Measurements from ENCODE around the gene TMEM130. TPM values are rescaled to one million over a fixed set of nuclear protein-coding genes. Genes with fewer than 3 reads are reported as not detected.
A peak's percentile ranks its signal among the peaks of the same experiment; 100 is the strongest.

TMEM130 gene
- 10 to 100 TPM in 1 of 2 donors, under 1 TPM in 1; 0.36 to 83.6 TPM for total RNA-seq

- no peak for DNase-seq (ENCODE audit: low spot score)
- peak within 1 kb of the TSS; percentile 23 to 32 for H3K4me3 ChIP-seq
- no peak within 1 kb of the TSS for H3K27ac ChIP-seq
- H3K27me3 ChIP-seq (replicated peaks; ENCODE audit: insufficient read depth) = no peaks in the 10 kb centered on the region
- TF ChIP-seq POLR2AphosphoS5 (IDR thresholded peaks at IDR 0.05) = no peak
- TF ChIP-seq CTCF (IDR thresholded peaks at IDR 0.05) = no peak
- TF ChIP-seq POLR2A (IDR thresholded peaks at IDR 0.05) = no peak
- no peaks in the 10 kb centered on the region for H3K4me1 ChIP-seq (replicated peaks)
- intact Hi-C loops (cut with DNase I) = no loop called here
- 2% methylated on average over 29 of the region's 69 CpGs for WGBS
- no peaks in the 10 kb centered on the region for H3K9me3 ChIP-seq
- no peaks in the 10 kb centered on the region for H3K36me3 ChIP-seq
These were observed at the start of gene TMEM130 for GRCh38 chr7:98869597-98870120. TMEM130 (minus strand) TSS chr7:98870014; CDS start chr7:98869861, 153 bp downstream.

GRCh38 chr7:98917331-98917730, 47.5 kb upstream of the TMEM130 start:
- TF ChIP-seq CTCF (IDR thresholded peaks at IDR 0.05) (no peak), POLR2AphosphoS5 (IDR thresholded peaks at IDR 0.05) (no peak), POLR2A (IDR thresholded peaks at IDR 0.05) (no peak)
- no peak overlapping the region for H3K4me3 ChIP-seq
- 97% methylated on average over 12 of the region's 12 CpGs for WGBS
- DNase-seq (ENCODE audit: low spot score) = no peak
- H3K27me3 ChIP-seq (replicated peaks; ENCODE audit: insufficient read depth) = no peaks in the 10 kb centered on the region
- no peak overlapping the region for H3K27ac ChIP-seq
- no peaks in the 10 kb centered on the region for H3K9me3 ChIP-seq
- intact Hi-C loops (cut with DNase I) = no loop called here
- H3K36me3 ChIP-seq = peaks cover 0 to 7% of the 10 kb centered on the region in 2 donors
- no peaks in the 10 kb centered on the region for H3K4me1 ChIP-seq (replicated peaks)

- intact Hi-C loops (cut with DNase I) = no loop called here
- TF ChIP-seq POLR2AphosphoS5 (IDR thresholded peaks at IDR 0.05) (no peak), CTCF (IDR thresholded peaks at IDR 0.05) (no peak), POLR2A (IDR thresholded peaks at IDR 0.05) (no peak)
- Histone ChIP-seq H3K9me3 (no peaks in the 10 kb centered on the region), H3K36me3 (peaks cover 0 to 7% of the 10 kb centered on the region in 2 donors), H3K27ac (no peak overlapping the region), H3K27me3 (replicated peaks; ENCODE audit: insufficient read depth) (no peaks in the 10 kb centered on the region), H3K4me3 (no peak overlapping the region), H3K4me1 (replicated peaks) (no peaks in the 10 kb centered on the region)
- DNase-seq (ENCODE audit: low spot score) = no peak
These were observed 43.8 kb upstream of the TMEM130 start for GRCh38 chr7:98913612-98914011.

- Histone ChIP-seq H3K4me3 (no peak overlapping the region), H3K9me3 (no peaks in the 10 kb centered on the region), H3K36me3 (peaks cover 0 to 7% of the 10 kb centered on the region in 2 donors), H3K27ac (no peak overlapping the region), H3K27me3 (replicated peaks; ENCODE audit: insufficient read depth) (no peaks in the 10 kb centered on the region), H3K4me1 (replicated peaks) (no peaks in the 10 kb centered on the region)
- no peak for TF ChIP-seq CTCF (IDR thresholded peaks at IDR 0.05)
- no peak for TF ChIP-seq POLR2A (IDR thresholded peaks at IDR 0.05)
- TF ChIP-seq POLR2AphosphoS5 (IDR thresholded peaks at IDR 0.05) = no peak
- no peak for DNase-seq (ENCODE audit: low spot score)
- intact Hi-C loops (cut with DNase I) = no loop called here
- WGBS = 86% methylated on average over 8 of the region's 8 CpGs
These were observed 43.2 kb upstream of the TMEM130 start for GRCh38 chr7:98913026-98913425.

GRCh38 chr7:98911916-98912315, 42.1 kb upstream of the TMEM130 start:
- TF ChIP-seq POLR2AphosphoS5 (IDR thresholded peaks at IDR 0.05) = no peak
- TF ChIP-seq POLR2A (IDR thresholded peaks at IDR 0.05) = no peak
- TF ChIP-seq CTCF (IDR thresholded peaks at IDR 0.05) = no peak
- no peak overlapping the region for H3K27ac ChIP-seq
- H3K36me3 ChIP-seq = no peaks in the 10 kb centered on the region
- no peaks in the 10 kb centered on the region for H3K4me1 ChIP-seq (replicated peaks)
- WGBS = 60% methylated on average over 5 of the region's 5 CpGs
- no peaks in the 10 kb centered on the region for H3K27me3 ChIP-seq (replicated peaks; ENCODE audit: insufficient read depth)
- H3K4me3 ChIP-seq = no peak overlapping the region
- H3K9me3 ChIP-seq = no peaks in the 10 kb centered on the region
- intact Hi-C loops (cut with DNase I) = no loop called here
- no peak for DNase-seq (ENCODE audit: low spot score)

Data from prostate gland (tissue), 2 donors.